ENCODE results near the gene ZNF335. TPM values are rescaled to one million over a fixed set of nuclear protein-coding genes. Genes with fewer than 3 reads are reported as not detected.
"Not testable (repeated sequence)": the region's sequence is repeated elsewhere in the genome, so short reads cannot be mapped to it uniquely, and the experiment has no call there.

ZNF335 gene
- total RNA-seq, 4 donors from 2014 or later: 34.3 to 60.1 (median 53.6) TPM

DNA sequence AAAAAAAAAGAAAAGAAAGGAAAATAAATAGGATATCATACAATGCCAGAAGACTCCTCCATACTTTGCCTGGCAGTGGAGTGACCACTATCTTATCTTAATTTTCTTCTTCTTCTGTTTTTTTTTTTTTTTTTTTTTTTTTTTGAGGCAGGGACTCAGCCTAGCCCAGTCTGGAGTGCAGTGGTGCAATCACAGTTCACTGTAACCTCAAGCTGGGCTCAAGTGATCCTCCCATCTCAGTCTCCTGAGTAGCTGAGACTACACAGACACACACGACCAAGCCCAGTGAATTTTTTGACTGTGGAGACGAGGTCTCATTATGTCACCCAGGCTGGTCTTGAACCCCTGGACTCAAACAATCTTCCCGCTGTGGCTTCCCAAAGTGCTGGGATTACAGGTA is 19.6 kb upstream of the ZNF335 start:
- no peak for DNase-seq
- no peaks in the 10 kb centered on the region for H3K9me3 ChIP-seq
- H3K27me3 ChIP-seq: no peaks in the 10 kb centered on the region
- no peaks in the 10 kb centered on the region for H3K36me3 ChIP-seq
- no peaks in the 10 kb centered on the region for H3K4me1 ChIP-seq
- TF ChIP-seq, protein P1, sequence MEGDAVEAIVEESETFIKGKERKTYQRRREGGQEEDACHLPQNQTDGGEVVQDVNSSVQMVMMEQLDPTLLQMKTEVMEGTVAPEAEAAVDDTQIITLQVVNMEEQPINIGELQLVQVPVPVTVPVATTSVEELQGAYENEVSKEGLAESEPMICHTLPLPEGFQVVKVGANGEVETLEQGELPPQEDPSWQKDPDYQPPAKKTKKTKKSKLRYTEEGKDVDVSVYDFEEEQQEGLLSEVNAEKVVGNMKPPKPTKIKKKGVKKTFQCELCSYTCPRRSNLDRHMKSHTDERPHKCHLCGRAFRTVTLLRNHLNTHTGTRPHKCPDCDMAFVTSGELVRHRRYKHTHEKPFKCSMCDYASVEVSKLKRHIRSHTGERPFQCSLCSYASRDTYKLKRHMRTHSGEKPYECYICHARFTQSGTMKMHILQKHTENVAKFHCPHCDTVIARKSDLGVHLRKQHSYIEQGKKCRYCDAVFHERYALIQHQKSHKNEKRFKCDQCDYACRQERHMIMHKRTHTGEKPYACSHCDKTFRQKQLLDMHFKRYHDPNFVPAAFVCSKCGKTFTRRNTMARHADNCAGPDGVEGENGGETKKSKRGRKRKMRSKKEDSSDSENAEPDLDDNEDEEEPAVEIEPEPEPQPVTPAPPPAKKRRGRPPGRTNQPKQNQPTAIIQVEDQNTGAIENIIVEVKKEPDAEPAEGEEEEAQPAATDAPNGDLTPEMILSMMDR (IDR thresholded peaks at IDR 0.05): no peak
- TF ChIP-seq POLR2A (IDR thresholded peaks at IDR 0.05): no peak
- no peak overlapping the region for H3K27ac ChIP-seq
- H3K4me3 ChIP-seq: no peak overlapping the region

DNA sequence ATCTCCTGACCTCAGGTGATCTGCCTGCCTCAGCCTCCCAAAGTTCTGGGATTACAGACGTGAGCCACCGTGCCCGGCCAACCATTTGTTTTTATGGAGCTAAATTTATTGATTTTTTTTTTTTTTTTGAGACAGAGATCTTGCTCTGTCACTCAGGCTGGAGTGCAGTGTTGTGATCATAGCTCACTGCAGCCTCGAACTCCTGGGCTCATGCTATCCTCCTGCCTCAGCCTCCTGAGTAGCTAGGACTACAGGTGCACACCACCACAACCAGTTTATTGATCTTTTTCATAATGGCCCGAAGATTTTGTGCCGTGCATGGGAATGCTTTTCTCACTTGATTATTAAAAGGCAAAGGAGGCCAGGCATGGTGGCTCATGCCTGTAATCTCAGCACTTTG is 16.8 kb upstream of the ZNF335 start:
- not testable (repeated sequence) for H3K4me1 ChIP-seq, H3K27me3 ChIP-seq, H3K9me3 ChIP-seq, H3K27ac ChIP-seq, H3K4me3 ChIP-seq, DNase-seq, H3K36me3 ChIP-seq

DNA sequence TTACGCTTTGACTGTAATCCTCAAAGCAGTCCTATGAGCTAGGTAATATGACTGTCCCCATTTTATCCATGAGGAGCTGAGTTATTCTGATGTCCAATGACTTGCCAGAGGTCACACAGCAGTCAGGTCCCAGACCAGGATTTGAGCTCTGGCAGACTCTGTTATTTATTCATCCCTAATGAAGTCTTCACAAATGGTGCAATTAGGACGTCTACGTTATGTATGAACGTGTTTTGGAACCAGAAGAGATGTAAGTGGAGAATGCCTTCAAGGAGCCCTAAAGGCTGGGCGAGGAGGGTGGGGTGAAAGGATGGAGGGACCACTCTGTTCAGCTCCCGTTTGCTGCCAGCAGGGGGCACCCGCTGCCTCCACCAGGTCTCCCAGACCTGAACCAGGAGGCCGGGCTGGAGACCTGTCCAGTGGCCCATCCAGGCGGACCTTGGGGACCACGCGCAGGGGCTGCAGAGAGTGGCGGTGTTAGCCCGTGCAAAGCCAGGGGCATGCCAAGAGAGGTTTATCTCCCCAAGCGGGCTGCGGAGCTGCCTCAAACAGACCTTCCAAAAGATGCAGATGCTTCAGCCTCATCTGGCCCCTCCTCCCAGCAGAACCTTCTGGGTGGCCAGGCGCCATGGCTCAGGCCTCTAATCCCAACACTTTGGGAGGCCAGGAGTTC is 15.2 kb upstream of the ZNF335 start:
- Histone ChIP-seq H3K36me3 (no peaks in the 10 kb centered on the region), H3K4me3 (no peak overlapping the region), H3K9me3 (no peaks in the 10 kb centered on the region), H3K27me3 (no peaks in the 10 kb centered on the region), H3K4me1 (no peaks in the 10 kb centered on the region), H3K27ac (no peak overlapping the region)
- DNase-seq: peak; percentile 78 to 90 (median 80)
- no peak for TF ChIP-seq POLR2A (IDR thresholded peaks at IDR 0.05)
- TF ChIP-seq, protein P1 (IDR thresholded peaks at IDR 0.05): peak in 5 of 6 experiments; percentile 62 to 86 (median 68)

DNA sequence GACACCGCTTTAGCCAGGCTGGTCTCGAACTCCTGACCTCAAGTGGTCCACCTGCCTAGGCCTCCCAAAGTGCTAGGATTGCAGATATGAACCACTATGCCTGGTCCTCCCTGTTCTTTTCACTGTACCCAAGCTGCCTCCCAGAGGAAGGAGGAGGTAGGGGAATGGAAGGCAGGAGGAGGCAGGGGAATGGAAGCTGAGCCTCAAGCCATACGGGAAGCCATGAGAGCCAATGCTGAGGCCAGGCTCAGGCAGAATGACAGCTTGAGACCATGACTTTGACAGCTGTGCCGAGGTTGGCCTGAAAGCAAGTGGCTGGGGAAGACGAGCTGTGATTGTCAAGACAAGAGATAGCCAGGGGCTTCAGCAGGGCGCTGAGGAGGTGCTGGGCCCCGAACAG is 13.6 kb upstream of the ZNF335 start:
- H3K4me1 ChIP-seq: no peaks in the 10 kb centered on the region
- H3K9me3 ChIP-seq: no peaks in the 10 kb centered on the region
- no peak overlapping the region for H3K4me3 ChIP-seq
- H3K27me3 ChIP-seq: no peaks in the 10 kb centered on the region
- DNase-seq: no peak
- TF ChIP-seq, protein P1 (IDR thresholded peaks at IDR 0.05): no peak
- no peak for TF ChIP-seq POLR2A (IDR thresholded peaks at IDR 0.05)
- H3K36me3 ChIP-seq: no peaks in the 10 kb centered on the region
- no peak overlapping the region for H3K27ac ChIP-seq

DNA sequence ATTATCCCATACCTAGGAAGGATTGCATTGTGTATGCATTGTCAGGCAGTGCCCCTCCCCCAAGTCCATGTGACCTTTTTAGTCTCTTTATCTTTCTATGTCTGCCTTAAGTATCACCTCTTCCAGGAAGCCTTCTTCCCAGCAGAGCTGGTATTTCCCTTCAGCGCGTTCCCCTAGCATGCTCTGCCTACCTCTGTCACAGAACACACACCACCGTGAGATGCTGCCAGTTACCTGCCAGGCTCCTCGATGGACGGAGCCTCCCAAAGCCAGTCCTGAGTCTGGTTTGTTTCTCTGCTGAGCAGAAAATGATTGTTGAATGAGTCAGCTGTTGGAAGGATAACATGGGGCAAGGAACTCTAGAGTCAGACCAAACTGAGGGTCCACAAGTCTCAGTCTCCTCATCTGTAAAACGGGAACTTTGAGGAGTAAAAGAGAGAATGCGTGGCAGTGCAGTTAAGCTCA is 11.3 kb upstream of the ZNF335 start:
- DNase-seq: no peak
- Histone ChIP-seq H3K27me3 (no peaks in the 10 kb centered on the region), H3K4me3 (no peak overlapping the region), H3K27ac (no peak overlapping the region), H3K9me3 (no peaks in the 10 kb centered on the region), H3K4me1 (no peaks in the 10 kb centered on the region), H3K36me3 (no peaks in the 10 kb centered on the region)
- TF ChIP-seq, protein P1 (IDR thresholded peaks at IDR 0.05): no peak
- no peak for TF ChIP-seq POLR2A (IDR thresholded peaks at IDR 0.05)

DNA sequence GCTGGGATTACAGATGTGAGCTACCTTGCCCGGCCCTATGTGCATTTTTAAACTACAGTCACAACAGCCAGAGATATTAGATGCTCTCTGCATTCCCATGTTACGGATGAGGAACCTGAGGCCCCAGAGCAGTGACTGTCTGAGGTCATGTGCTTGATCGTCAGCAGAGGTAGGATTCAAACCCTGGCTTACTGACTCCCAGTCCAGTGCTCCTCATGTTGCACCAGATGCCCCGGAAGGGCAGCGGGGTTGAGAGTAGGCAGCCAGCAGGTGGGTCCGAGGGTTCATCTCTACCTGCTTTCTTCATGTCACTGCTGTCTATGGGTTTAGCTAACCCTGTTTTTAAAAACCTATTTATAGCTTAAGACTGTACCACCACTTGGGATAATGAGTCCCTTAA is 9.3 kb upstream of the ZNF335 start:
- H3K27ac ChIP-seq: no peak overlapping the region
- H3K4me3 ChIP-seq: no peak overlapping the region
- H3K36me3 ChIP-seq: no peaks in the 10 kb centered on the region
- no peaks in the 10 kb centered on the region for H3K4me1 ChIP-seq
- TF ChIP-seq, protein P1 (IDR thresholded peaks at IDR 0.05): no peak
- no peak for TF ChIP-seq POLR2A (IDR thresholded peaks at IDR 0.05)
- DNase-seq: peak in 1 of 3 donors; percentile 9
- no peaks in the 10 kb centered on the region for H3K27me3 ChIP-seq
- no peaks in the 10 kb centered on the region for H3K9me3 ChIP-seq

Measured in Peyer's patch (tissue), 4 donors.